KG1 (cell line): ENCODE results near the gene SYNGAP1.

Experiments
- DNase-seq: peaks from one replicate; lab custom pipeline; 2025; lab: John Stamatoyannopoulos, UW

Gene SYNGAP1

DNA sequence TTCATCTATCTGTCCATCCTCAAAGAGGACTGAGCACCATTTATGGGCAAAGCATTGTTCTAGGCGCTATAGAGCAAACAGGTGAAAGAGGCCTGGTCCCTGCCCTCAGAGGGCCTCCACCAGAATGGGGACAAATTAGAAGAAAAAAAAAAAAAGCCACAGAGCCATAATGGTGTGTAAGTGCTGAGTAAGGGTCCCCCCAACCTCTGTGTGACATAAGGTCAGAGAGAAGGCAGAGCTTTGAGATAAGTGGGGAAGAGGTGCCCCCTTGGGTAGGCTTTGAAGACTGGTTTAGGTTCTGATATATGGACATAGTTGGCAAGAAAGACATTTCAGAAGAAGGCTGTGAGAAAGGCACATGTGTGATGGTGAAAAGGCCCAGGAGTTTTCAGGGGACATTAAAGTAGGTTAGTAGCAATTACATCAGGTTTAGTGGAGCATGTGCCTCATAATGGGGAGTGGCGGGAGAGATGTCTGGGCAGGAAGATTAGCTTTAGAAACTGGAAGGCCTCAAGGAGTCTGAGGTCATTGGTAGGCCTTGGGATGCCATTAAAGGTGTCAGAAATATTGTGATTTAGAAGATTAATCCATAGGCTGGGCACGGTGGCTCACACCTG, 19.2 kb downstream of the SYNGAP1 start:
- no peak for DNase-seq

GRCh38 chr6:33439956-33440648, 20.2 kb downstream of the SYNGAP1 start:
- no peak for DNase-seq

DNA sequence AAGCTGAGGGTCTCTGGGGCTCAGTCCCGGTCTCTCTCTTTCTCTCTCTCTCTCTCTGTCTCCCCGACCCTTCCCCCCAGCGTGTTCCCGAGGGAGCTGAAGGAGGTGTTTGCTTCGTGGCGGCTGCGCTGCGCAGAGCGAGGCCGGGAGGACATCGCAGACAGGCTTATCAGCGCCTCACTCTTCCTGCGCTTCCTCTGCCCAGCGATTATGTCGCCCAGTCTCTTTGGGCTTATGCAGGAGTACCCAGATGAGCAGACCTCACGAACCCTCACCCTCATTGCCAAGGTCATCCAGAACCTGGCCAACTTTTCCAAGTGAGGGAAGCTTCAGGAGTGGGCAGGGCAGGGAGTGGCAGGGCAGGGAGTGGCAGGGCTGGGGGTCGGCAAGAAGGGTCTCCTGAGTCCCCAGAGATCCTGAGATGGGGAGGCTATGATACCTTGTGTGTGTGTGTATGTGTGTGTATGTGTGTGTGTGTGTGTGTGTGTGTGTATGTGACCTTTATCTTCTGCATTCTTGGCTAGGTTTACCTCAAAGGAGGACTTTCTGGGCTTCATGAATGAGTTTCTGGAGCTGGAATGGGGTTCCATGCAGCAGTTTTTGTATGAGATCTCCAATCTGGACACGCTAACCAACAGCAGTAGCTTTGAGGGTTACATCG, 20.9 kb downstream of the SYNGAP1 start:
- no peak for DNase-seq

DNA sequence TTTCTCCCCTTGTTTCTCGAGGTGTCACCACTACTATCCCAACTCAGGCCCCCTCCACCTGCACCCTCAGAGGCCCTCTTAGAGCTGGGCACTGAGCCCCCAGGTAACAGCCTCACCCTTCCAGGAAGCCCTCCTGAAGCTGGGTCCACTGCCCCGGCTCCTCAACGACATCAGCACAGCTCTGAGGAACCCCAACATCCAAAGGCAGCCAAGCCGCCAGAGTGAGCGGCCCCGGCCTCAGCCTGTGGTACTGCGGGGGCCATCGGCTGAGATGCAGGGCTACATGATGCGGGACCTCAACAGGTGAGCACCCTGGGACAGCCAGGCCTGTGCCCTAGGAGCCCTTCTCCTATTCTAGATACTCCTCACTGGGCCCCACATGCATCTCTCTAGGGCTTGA, 21.6 kb downstream of the SYNGAP1 start:
- DNase-seq: no peak

DNA sequence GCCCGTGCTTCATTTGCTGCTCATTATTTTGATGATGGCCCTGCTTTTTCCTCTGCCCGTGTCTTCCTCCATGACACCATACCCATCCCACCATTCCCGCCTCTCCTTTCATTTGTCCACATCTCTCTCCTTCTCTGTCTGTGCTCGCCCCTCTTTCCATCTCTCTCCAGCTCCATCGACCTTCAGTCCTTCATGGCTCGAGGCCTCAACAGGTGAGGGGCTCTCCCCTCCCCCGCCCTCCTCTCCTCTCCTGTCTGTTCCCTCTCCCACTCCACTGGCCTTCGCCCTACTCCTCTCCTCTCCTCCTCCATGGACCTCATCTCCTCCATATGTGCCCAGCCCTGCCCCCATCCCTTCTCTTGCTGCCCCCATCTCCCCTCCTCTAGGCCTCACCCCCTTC, 22.4 kb downstream of the SYNGAP1 start:
- no peak for DNase-seq

- no peak for DNase-seq
Measured at GRCh38 chr6:33443025-33443424, 23.2 kb downstream of the SYNGAP1 start.

- no peak for DNase-seq
Measured at GRCh38 chr6:33443619-33444504, 24.0 kb downstream of the SYNGAP1 start.

GRCh38 chr6:33445119-33445603, 25.3 kb downstream of the SYNGAP1 start:
- DNase-seq: no peak

DNA sequence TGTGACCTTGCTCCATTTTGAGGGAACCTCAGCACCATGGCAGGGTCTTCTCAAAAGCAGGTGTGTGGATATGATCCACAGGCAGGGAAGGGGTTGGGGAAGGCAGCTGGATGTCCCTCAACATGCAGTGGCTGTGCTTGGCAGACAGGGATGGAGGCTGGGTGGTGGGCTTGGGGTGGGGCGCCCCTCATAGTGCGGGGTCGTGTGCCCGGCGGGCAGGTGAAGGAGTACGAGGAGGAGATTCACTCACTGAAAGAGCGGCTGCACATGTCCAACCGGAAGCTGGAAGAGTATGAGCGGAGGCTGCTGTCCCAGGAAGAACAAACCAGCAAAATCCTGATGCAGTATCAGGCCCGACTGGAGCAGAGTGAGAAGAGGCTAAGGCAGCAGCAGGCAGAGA, 26.5 kb downstream of the SYNGAP1 start:
- DNase-seq: no peak

- DNase-seq: no peak
Measured at GRCh38 chr6:33450434-33450833, 30.6 kb downstream of the SYNGAP1 start.

DNA sequence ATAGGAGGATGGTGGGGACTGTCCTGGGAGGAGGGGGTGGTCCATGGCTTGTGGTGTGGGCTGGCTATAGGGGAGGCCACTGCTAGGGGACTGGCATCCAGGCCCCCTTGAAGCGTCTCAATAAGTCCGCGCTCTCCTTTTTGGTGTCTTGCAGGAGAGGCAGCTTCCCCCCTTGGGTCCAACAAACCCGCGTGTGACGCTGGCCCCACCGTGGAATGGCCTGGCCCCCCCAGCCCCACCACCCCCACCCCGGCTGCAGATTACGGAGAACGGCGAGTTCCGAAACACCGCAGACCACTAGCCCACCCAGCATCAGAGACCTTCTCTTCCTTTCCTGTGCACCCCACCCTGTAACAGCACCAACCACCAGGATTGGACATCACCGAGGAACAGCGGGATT, 31.7 kb downstream of the SYNGAP1 start:
- DNase-seq: no peak

GRCh38 chr6:33452496-33452895, 32.6 kb downstream of the SYNGAP1 start:
- no peak for DNase-seq

DNA sequence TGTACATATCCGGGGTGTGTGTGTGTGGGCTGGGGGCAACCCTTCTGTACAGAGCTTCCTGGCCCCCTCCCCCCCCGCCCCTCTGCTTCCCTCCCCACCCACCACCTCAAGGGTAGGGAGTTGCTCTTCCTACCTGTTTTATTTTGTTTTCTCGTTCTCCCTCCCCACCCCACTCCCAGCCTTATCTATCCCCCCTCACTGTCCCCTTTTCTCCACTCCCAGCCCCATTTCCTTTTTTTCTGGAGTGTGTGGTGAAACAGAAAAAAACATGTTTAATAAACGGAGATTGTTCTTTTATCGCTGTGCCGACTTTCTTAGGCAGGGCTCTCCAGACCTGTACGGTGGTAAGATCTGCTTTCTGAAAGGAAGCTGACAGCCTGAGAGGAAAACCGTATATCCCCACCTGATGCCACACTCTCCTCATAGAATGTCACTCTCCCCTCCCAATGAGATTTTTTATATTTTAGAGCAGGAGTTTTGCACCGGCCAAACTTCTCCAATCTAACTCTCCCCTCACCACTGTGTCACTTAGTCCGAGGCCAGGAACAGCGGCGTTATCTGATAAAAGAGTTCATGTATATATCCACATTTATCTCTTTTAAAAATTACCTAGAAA, 33.6 kb downstream of the SYNGAP1 start:
- no peak for DNase-seq

DNA sequence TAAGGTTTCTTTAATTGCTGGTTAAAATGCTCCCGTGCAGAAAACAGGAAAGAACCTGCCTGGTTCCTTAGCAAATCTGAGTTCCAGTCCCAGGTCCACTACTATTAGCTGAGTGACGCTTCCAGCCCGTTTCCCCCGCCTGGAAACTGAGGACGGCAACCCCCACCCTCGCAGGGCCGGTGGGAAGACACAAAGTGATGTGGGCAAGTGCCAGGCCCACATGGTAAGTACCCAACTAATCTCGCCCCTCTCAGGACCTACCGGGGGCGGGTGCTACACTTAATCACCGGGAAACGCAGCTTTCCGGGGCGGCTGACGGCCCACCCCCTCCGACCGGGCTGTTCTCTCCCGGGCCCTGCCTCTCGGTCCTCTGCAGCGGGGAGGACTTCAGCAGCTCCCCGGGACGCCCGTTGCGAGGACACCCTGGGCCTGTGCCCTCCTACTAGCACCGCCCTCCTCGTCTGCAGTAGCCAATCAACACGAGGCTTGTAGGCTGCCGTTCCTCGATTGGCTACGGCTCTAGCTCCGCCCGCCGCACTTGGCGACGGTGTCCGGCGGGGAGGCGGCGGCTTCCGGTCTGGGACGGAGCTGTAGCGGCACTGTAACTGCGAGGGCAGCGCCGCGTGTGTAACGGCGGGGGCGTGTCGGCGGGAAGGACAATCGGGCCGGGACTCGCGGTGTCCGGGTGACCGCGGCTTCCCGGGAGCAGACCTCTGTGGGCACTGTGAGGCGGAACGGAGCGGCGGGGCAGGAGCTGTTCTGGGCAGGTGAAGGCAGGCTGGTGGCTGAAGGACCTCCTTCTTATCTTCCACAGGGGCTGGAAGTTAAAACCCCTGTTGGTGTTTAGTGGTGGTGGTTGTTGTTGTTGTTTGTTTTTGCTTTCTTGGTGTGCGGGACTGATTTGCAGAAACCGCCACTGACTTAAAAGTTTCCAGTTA, 34.4 kb downstream of the SYNGAP1 start, which contains the start of gene ZBTB9:
Gene ZBTB9 (plus strand): TSS at position 568 of the 938 bp plus-strand sequence. CDS start 525 bp downstream, outside the sequence.
- DNase-seq: peak; percentile 94

DNA sequence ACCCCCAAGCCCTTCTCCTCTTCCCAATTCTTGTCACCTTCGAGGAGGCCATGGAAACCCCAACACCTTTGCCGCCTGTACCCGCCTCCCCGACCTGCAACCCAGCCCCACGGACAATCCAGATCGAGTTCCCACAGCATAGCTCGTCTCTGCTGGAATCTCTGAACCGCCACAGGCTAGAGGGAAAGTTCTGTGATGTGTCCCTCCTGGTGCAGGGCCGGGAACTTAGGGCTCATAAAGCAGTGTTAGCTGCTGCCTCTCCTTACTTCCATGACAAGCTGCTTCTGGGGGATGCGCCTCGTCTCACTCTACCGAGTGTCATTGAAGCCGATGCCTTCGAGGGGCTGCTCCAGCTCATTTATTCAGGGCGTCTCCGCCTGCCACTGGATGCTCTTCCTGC, 35.2 kb downstream of the SYNGAP1 start:
- no peak for DNase-seq

GRCh38 chr6:33456156-33456555, 36.3 kb downstream of the SYNGAP1 start:
- DNase-seq: no peak

GRCh38 chr6:33458676-33459075, 38.8 kb downstream of the SYNGAP1 start:
- DNase-seq: no peak

GRCh38 chr6:33459226-33459625, 39.4 kb downstream of the SYNGAP1 start:
- no peak for DNase-seq

DNA sequence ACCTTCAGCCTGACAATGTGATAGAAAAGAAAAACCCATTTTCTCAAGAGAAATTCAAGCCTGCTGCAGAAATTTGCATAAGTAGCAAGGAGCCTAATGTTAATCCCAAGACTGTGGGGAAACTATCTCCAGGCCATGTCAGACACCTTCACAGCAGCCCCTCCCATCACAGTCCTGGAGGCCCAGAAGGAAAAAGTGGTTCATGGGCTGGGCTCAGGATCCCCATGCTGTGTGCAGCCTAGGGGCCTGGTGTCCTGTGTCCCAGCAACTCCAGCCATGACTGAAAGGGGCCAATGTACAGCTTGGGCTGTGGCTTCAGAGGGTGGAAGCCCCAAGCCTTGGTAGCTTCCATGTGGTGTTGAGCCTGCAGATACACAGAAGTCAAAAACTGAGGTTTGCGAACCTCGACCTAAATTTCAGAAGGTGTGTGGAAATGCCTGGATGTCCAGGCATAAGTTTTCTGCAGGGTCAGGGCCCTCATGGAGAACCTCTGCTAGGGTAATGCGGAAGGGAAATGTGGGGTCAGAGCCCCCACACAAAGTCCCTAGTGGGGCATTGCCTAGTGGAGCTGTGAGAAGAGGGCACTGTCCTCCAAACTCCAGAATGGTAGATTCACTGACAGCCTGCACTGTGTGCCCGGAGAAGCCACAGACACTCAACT, 46.3 kb downstream of the SYNGAP1 start:
- no peak for DNase-seq

- DNase-seq: no peak
Measured at GRCh38 chr6:33467091-33467490, 47.2 kb downstream of the SYNGAP1 start.
